HUES6 (cell line): ENCODE measurements around the gene FGFR1OP2.
A peak's percentile ranks its signal among the peaks of the same experiment; 100 is the strongest.

ENCODE experiments used
- H3K27ac ChIP-seq: 2 replicates; pipeline ENCODE4 v1.7.0; 2013; ENCODE audit warnings: low read depth, mild to moderate bottlenecking, low read length, inconsistent platforms
- H3K27me3 ChIP-seq: 2 replicates; pipeline ENCODE4 v1.6.1; 2013; ENCODE audit warnings: low read length; ENCODE audit not compliant: control insufficient read depth, insufficient read depth
- H3K36me3 ChIP-seq: 2 replicates; pipeline ENCODE4 v1.6.1; 2013; ENCODE audit warnings: low read length; ENCODE audit not compliant: control insufficient read depth, insufficient read depth
- H3K4me1 ChIP-seq: 2 replicates; pipeline ENCODE4 v1.6.1; 2013; ENCODE audit warnings: low read length; ENCODE audit not compliant: control insufficient read depth, insufficient read depth
- H3K4me3 ChIP-seq: 2 replicates; pipeline ENCODE4 v1.5.1; 2013; ENCODE audit warnings: low read depth, low read length
- H3K9ac ChIP-seq: one replicate; pipeline ENCODE4 v1.6.1; 2013; ENCODE audit warnings: mild to moderate bottlenecking, low read length
- H3K9me3 ChIP-seq: 2 replicates; pipeline ENCODE4 v1.6.1; 2013; ENCODE audit warnings: low read depth, low read length; ENCODE audit not compliant: control insufficient read depth, insufficient read depth

Gene FGFR1OP2

GRCh38 chr12:27014859-27015729 lies 76.8 kb downstream of the FGFR1OP2 start:
- Histone ChIP-seq H3K36me3 (no peaks in the 10 kb centered on the region), H3K27ac (peak overlapping the region; percentile 60)

GRCh38 chr12:27015730-27016076 lies 77.4 kb downstream of the FGFR1OP2 start:
- no peak overlapping the region for H3K4me3 ChIP-seq
- no peak overlapping the region for H3K9ac ChIP-seq
- H3K36me3 ChIP-seq = no peaks in the 10 kb centered on the region

More at GRCh38 chr12:27014859-27015729, 76.8 kb downstream of the FGFR1OP2 start:
- Histone ChIP-seq H3K27me3 (no peaks in the 10 kb centered on the region), H3K4me3 (peak overlapping the region; percentile 97), H3K9ac (peak overlapping the region; percentile 64), H3K9me3 (no peaks in the 10 kb centered on the region), H3K4me1 (peaks cover 28% of the 10 kb centered on the region)

More at GRCh38 chr12:27015730-27016076, 77.4 kb downstream of the FGFR1OP2 start:
- Histone ChIP-seq H3K27ac (no peak overlapping the region), H3K27me3 (no peaks in the 10 kb centered on the region), H3K4me1 (peaks cover 24% of the 10 kb centered on the region), H3K9me3 (no peaks in the 10 kb centered on the region)
